DOHH2 (cell line): ENCODE measurements around the gene SMARCA2.

Experiments
- EZH2phosphoT487 ChIP-seq: fragments of 200-600 bp; sonication (generic); IDR thresholded peaks from 2 replicates; pipeline ENCODE4 v1.6.1; 2017; ENCODE audit warnings: borderline replicate concordance, mild to moderate bottlenecking, antibody characterized with exemption, low read length, moderate library complexity, mixed read lengths
- TF ChIP-seq, protein P1 (sequence below): fragments of 200-600 bp; sonication (generic); IDR thresholded peaks from one replicate; pipeline ENCODE4 v1.5.1; 2014; ENCODE audit warnings: antibody characterized with exemption, mild to moderate bottlenecking, low read depth, low read length; ENCODE audit not compliant: poor library complexity, severe bottlenecking

DNA sequence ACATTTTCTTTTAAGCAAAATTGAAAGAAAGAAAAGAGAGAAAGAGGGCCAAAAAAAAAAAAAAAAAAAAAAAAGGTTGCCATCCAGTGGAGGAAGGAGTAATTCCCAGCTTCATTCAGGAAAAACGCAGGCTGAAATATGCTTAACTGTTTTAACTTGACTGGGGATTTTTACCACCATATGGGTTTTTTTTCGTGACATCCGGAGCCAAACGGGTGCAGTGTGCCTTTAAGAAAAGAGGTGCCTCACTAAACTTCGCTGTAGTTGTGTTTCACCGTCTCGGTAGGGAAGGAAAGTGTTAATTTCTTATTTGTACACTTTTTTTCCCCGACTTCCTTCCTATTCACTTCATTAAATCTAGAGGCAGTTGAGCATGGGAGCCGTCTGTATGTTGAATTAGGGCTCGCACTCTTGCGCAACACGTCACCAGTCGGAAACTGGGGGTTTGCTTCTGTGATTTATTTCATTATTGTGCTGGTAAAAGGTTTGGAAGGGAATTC lies 143.0 kb downstream of the SMARCA2 start:
- TF ChIP-seq, protein P1, sequence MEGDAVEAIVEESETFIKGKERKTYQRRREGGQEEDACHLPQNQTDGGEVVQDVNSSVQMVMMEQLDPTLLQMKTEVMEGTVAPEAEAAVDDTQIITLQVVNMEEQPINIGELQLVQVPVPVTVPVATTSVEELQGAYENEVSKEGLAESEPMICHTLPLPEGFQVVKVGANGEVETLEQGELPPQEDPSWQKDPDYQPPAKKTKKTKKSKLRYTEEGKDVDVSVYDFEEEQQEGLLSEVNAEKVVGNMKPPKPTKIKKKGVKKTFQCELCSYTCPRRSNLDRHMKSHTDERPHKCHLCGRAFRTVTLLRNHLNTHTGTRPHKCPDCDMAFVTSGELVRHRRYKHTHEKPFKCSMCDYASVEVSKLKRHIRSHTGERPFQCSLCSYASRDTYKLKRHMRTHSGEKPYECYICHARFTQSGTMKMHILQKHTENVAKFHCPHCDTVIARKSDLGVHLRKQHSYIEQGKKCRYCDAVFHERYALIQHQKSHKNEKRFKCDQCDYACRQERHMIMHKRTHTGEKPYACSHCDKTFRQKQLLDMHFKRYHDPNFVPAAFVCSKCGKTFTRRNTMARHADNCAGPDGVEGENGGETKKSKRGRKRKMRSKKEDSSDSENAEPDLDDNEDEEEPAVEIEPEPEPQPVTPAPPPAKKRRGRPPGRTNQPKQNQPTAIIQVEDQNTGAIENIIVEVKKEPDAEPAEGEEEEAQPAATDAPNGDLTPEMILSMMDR: no peak
- TF ChIP-seq EZH2phosphoT487: no peak
